ENCODE data around the gene TIMM22. TPM values are rescaled to one million over a fixed set of nuclear protein-coding genes. Genes with fewer than 3 reads are reported as not detected.
A peak's percentile ranks its signal among the peaks of the same experiment; 100 is the strongest.

TIMM22 gene
- total and polyA plus RNA-seq, 2 of the 13 experiments (the other 11 are each of a cell fraction or from before 2014, with no cell fraction given) = 6.2 to 15.5 TPM

GRCh38 chr17:979539-980405 lies 17.2 kb upstream of the TIMM22 start, which contains the start of gene NXN (continued):
- TF ChIP-seq ZNF318 (CRISPR knock-in tag; IDR thresholded peaks at IDR 0.05) (no peak), JUN (CRISPR knock-in tag; IDR thresholded peaks at IDR 0.05) (no peak), ZNF264 (CRISPR knock-in tag; IDR thresholded peaks at IDR 0.05) (no peak), SSRP1 (CRISPR knock-in tag; IDR thresholded peaks at IDR 0.05) (no peak), ZNF563 (CRISPR knock-in tag; IDR thresholded peaks at IDR 0.05) (no peak), ZBTB42 (CRISPR knock-in tag; IDR thresholded peaks at IDR 0.05) (no peak), NFYC (CRISPR knock-in tag; IDR thresholded peaks at IDR 0.05) (no peak), ZNF124 (CRISPR knock-in tag; IDR thresholded peaks at IDR 0.05) (no peak), PHF5A (CRISPR knock-in tag; IDR thresholded peaks at IDR 0.05; ENCODE audit: low read depth, unreplicated experiment) (peak; percentile 13), YEATS2 (CRISPR knock-in tag; IDR thresholded peaks at IDR 0.05; ENCODE audit: borderline replicate concordance) (no peak), ZFP36L1 (CRISPR knock-in tag; IDR thresholded peaks at IDR 0.05) (no peak), THAP9 (CRISPR knock-in tag; IDR thresholded peaks at IDR 0.05; ENCODE audit: borderline replicate concordance) (no peak)
- TF ChIP-seq, protein P1, sequence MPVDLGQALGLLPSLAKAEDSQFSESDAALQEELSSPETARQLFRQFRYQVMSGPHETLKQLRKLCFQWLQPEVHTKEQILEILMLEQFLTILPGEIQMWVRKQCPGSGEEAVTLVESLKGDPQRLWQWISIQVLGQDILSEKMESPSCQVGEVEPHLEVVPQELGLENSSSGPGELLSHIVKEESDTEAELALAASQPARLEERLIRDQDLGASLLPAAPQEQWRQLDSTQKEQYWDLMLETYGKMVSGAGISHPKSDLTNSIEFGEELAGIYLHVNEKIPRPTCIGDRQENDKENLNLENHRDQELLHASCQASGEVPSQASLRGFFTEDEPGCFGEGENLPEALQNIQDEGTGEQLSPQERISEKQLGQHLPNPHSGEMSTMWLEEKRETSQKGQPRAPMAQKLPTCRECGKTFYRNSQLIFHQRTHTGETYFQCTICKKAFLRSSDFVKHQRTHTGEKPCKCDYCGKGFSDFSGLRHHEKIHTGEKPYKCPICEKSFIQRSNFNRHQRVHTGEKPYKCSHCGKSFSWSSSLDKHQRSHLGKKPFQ (CRISPR knock-in tag; IDR thresholded peaks at IDR 0.05; ENCODE audit: insufficient replicate concordance) = no peak
- TF ChIP-seq, protein P2, sequence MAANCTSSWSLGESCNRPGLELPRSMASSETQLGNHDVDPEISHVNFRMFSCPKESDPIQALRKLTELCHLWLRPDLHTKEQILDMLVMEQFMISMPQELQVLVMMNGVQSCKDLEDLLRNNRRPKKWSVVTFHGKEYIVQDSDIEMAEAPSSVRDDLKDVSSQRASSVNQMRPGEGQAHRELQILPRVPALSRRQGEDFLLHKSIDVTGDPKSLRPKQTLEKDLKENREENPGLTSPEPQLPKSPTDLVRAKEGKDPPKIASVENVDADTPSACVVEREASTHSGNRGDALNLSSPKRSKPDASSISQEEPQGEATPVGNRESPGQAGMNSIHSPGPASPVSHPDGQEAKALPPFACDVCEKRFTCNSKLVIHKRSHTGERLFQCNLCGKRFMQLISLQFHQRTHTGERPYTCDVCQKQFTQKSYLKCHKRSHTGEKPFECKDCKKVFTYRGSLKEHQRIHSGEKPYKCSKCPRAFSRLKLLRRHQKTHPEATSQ (CRISPR knock-in tag; IDR thresholded peaks at IDR 0.05; ENCODE audit: borderline replicate concordance) = no peak
